Fibroblast of lung (primary cell): Measurements from ENCODE around the gene EGR1.

Source experiments
- EZH2 ChIP-seq: IDR thresholded peaks from 2 replicates; pipeline ENCODE4 v1.5.1; 2012; ENCODE audit warnings: low read length, control low read depth, mild to moderate bottlenecking; ENCODE audit errors: missing control alignments
- TF ChIP-seq, protein P1 (sequence below), 2 donors: IDR thresholded peaks in 1 of 2; conservative IDR thresholded peaks in 1 of 2; 1 replicate in 1 of 2; 2 replicates in 1 of 2; pipeline ENCODE4 v1.5.1; 2011 to 2012; ENCODE audit warnings: low read length in 2 of 2, control low read depth in 1 of 2, inconsistent platforms in 1 of 2, low read depth in 1 of 2, mild to moderate bottlenecking in 1 of 2

DNA sequence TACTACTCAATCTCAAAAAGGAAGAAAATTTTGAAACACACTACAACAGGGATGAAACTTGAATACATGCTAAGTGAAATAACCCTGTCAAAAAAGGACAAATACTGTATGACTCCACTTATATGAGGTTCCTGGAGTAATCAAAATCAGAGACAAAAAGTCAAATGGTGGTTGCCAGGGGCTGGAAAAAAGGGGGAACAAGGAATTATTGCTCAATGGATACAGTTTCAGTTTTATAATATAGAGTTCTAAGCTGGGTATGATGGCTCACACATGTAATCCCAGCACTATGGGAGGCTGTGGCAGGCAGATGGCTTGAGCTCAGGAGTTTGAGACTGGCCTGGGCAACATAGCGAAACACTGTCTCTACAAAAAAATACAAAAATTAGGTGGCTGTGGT lies 48.7 kb downstream of the EGR1 start:
- TF ChIP-seq, protein P1, sequence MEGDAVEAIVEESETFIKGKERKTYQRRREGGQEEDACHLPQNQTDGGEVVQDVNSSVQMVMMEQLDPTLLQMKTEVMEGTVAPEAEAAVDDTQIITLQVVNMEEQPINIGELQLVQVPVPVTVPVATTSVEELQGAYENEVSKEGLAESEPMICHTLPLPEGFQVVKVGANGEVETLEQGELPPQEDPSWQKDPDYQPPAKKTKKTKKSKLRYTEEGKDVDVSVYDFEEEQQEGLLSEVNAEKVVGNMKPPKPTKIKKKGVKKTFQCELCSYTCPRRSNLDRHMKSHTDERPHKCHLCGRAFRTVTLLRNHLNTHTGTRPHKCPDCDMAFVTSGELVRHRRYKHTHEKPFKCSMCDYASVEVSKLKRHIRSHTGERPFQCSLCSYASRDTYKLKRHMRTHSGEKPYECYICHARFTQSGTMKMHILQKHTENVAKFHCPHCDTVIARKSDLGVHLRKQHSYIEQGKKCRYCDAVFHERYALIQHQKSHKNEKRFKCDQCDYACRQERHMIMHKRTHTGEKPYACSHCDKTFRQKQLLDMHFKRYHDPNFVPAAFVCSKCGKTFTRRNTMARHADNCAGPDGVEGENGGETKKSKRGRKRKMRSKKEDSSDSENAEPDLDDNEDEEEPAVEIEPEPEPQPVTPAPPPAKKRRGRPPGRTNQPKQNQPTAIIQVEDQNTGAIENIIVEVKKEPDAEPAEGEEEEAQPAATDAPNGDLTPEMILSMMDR (conservative IDR thresholded peaks at IDR 0.05 in 1 of 2, IDR thresholded peaks at IDR 0.05 in 1 of 2; ENCODE audit: low read depth in 1 of 2, low read length in 2 of 2): no peak
- TF ChIP-seq EZH2: no peak
